HG03097 (cell line): ENCODE results near the gene LAIR1.
A peak's percentile ranks its signal among the peaks of the same experiment; 100 is the strongest.
"Not testable (repeated sequence)": the region's sequence is repeated elsewhere in the genome, so short reads cannot be mapped to it uniquely, and the experiment has no call there.

Experiments
- ATAC-seq: cut with Tn5 transposase; IDR thresholded peaks from one replicate; pipeline ENCODE4 v1.9.1; 2021; ENCODE audit not compliant: unreplicated experiment, low FRiP score

The LAIR1 gene

DNA sequence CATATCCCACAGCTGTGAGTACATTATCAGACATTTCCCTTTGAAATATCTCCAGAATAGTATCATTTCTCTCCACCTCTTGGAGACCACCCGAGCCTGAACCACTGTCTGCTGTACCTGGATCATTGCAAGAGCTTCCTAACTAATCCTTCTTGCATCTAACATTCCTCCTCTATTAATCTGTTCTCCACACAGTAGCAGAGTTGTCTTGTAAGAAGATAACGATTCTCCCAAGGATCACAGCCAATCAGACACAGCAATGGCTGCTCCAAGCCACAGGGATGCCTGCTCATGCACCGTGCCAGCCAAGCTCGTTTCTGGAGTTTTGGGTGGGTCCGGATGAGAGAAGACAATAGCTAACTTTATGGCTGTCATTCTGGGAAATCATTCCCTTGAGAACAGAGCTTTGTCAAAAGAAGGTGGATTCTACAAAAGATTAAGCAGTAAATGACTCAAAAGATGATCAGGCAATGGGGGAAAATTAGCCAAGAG, 14.5 kb upstream of the LAIR1 start:
- ATAC-seq = no peak

DNA sequence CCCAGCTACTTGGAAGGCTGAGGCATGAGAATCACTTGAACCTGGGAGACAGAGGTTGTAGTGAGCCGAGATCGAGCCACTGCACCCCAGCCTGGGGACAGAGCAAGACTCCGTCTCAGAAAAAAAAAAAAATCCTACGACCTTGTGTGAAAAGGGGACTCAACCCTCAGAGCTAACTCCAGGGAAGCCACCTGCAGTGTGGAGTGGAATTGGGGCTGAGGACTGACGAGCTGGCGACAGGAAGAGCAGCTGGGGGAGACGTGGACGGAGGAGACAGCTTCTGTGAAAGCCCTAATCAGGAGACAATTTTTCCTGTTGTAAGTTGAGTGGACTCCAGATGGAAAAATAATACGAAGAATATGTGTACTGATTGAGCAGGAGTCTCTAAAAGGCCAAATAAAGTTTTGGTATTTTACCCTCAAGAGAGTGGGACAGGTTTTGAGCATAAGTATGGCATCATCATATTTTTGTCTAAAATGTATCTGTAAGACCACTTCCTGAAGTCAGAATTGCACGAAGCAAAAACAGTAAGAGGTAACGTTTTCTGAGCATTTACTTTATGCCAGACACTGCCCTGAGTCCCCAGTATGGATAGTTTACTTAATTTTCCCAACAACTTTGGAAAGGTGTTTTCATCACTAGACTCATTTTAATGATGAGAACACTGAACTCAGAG, 12.0 kb upstream of the LAIR1 start:
- ATAC-seq = no peak

DNA sequence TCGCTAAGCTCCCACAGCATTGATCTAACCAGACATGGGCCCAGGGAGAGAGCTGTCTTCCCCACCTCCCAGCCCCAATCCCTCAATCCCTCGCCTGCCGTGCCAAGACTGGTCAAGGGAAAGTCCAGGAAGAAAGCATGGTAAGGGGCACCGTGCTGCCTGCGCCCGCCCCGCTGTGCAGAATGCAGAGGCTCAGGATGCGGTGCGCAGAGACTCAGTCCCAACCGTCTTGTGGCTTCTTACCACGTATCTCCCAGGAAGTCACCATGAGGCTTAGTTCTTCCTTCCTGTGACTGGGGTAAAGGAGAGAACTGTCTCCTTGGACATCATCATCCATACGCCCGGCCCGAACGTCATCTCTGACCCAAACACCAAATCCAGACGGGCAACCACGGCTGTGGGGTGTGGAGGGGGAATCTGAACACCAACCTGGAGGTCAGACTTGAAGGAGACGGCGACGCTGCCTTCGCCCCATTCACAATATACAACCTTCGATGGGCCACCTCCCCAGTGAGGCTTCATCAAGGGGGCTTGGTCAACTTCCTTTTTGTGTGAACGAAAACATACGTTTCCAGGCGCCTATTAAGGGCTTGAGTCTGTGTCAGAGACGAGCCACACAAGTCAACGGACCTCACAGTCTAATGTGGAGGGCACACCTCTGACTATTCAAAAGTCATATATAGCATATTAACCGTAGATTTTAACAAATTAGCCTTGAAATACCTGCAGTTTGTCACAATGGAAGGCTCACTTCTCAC, 10.6 kb upstream of the LAIR1 start:
- ATAC-seq = not testable (repeated sequence)

DNA sequence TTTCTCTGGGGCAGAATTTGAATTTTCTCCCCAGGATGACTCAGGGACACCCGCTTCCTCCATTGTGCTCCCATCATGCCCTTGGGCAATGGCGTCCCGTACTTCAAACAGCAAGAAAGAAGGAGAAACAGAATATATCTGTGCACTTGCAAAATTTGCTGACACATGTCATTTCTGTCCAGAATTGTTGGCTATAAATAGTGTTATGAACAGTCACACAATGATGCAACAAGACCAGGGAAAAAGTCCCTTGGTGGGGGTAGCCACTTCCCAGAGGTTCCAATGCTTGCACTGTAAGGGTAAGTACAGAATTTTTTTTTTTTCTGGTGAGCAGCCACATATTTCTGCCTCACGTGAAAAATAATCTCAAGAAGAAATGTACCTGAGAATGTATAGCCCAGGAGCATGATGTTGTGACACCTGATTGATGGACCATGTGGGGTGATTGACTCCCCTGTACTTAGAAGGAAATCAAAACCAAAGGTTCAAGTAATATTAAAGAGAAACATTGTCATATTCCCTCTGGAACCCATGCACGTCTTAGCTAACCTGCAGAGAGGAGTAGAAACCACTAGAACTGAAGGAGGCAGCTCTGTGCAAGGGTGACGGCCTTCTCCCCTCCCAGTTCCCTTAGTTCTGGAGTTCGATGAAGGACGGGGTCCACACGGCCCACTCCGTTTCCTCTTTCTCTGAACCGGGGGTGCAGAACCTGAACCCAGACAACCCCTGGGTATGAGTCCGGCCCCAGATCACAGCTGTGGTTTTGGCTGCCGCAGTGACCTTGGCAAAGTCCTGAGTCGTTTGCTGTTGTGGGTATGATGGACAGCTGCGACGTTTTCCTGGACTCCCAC, 9.3 kb upstream of the LAIR1 start:
- ATAC-seq = no peak

DNA sequence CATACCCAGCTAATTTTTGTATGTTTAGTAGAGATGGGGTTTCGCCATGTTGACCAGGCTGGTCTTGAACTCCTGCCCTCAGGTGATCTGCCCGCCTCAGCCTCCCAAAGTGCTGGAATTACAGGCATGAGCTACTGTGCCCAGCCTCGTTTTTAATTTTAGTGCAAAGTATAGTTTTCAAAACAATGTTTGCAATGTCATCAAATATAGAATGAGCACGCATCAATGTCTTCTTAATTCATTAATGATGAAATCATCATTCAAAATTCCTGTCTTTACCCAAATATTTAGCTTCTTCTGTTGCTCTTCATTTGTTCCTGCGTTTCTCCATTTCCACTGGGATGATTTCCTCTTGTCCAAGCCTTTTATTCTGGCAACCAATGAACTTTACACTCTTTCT, 6.7 kb upstream of the LAIR1 start:
- not testable (repeated sequence) for ATAC-seq

DNA sequence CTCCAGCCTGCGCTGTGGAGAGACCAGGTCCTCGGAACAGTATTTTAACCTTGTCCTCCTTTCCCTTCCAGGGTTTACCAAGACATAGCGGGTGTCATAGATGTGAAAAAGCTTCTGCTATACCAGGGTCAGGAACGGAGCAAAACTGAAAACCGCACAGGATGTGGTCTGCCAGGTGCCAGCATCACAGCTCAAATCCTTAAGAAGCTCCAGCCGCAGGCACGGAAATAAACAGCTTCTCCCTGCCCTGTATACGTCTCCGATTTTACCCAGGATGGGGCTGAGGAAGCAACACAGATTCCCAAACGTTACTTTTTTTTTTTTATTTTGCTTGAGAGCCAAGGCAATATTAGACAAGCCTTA, 5.7 kb upstream of the LAIR1 start:
- not testable (repeated sequence) for ATAC-seq

DNA sequence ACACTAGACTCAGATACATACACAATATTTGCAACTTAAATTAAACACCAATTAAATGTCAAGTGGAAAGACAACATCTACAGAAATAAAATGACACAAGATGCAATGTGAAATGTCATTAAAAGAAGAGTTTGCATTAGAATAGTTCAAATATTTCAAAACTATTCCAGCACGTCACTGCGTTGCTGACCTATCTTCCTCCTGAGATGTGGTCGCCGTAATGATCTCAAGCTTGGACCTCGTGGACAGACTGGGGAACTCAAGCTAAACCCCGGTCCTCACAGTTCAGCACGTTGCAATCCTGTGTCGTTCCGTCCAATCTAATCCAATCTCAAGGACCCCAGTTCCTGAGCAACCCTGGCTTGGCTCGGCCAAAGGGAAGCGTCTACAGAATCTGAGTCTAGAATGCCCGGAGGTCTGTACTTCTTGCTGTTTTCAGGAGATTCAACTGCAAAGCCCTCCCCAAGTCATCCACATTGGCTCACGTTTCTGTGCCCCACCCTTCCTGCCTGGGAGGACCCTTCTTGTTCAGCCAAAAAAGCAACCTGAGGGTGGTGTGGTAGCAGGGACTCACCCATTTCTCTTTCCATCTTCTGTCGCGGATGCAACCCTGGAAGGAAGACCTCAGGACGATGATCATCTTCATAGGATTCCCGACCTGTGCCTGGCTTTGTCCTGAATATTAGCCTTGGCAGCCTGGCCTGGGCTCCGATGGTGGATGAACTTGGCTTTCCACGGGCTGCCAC, 5.1 kb upstream of the LAIR1 start:
- not testable (repeated sequence) for ATAC-seq

DNA sequence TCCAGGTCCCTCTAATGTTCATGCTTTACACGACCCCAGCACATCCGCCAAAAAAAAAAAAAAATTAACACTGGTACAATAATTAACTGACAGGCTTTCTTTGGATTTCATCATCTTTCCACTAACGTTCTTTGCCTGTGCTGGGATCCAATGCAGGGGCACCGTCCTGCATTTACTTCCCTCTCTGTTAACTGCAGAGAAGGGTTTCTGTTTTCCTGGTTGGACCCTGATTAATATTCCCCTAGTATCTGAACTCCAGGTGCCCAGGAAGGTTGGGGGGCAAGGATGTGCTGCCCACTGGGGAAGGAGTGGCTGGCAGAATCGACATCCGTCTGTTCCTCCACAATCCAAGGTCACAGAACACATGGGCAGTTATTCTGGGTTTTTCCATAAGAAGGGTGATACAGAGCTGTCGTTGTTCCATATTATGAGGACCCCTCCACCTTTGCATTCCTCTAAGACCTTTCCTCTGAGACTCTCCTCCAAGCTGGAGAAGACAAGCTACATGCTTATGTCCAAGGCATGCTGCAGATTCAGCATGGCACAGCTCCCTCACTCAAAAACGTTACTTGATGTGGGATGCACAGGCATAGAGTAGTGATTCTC, 4.5 kb upstream of the LAIR1 start:
- no peak for ATAC-seq

DNA sequence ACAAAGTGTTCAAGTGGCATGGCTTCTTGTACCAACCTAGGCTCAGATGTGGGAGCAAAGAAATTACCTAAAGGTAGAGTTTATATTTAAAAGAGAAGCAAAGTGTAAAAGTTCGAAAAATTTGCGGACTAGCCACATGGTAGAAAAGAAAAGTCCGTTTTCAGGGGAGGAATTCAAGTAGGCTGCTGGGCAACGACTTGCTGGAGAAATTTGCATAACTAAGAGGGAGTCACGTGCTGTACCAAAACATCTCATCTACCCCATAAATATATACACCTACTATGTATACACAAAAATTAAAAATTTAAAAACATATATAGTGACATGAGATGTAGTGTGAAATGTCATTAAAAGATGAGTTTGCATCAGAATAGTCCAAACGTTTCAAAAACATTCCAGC, 2.1 kb upstream of the LAIR1 start:
- ATAC-seq = no peak

DNA sequence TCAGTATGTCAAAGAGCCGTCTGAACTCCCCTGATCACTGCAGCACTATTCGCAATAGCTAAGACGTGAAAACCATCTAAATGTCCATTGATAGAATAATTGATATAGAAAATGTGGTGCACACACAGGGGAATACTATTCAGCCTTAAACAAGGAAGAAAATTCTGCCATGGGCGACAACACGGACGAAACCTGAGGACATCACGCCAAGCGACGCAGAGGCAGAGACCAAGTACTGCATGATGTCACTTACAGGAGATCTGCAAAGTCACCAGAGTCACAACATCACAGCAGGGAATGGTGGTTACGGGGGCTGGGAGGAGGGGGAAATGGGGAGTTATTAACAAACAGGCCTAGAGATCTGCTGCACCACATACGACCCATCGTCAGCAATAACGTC, 1.1 kb upstream of the LAIR1 start:
- ATAC-seq = not testable (repeated sequence)

DNA sequence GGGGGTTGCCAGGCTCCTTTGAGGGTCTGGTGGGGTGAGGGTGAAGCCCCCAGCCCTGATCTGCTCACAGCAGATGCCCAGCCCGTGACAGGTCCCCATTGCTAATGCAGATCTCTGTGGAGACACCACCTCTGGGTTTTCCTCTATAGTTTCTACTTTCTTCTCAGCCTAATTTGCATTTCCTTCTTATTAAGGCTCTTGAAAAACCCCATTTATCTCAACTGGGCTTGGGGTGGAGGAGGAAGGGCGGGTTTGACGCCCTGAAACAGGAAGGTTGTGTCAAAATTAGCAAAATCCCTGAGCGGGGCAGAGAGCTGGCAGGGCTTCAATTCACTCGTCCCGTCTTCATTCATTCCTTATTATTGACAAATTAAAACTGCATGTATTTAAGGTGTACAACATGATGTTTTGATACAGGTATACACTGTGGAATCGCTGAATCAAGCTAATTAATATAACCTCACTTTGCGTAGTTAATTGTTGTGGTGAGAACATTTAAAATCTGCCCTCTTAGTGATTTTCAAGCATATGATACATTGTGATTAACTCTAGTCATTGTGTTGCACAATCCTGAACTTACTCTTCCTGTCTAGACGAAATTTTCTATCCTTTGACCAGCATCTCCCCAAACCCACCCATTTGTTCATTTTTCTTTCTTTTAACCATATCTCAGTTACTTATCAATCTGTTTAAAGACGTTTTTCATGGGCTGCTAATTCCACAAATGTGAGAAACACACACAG, 2.9 kb downstream of the LAIR1 start:
- not testable (repeated sequence) for ATAC-seq

DNA sequence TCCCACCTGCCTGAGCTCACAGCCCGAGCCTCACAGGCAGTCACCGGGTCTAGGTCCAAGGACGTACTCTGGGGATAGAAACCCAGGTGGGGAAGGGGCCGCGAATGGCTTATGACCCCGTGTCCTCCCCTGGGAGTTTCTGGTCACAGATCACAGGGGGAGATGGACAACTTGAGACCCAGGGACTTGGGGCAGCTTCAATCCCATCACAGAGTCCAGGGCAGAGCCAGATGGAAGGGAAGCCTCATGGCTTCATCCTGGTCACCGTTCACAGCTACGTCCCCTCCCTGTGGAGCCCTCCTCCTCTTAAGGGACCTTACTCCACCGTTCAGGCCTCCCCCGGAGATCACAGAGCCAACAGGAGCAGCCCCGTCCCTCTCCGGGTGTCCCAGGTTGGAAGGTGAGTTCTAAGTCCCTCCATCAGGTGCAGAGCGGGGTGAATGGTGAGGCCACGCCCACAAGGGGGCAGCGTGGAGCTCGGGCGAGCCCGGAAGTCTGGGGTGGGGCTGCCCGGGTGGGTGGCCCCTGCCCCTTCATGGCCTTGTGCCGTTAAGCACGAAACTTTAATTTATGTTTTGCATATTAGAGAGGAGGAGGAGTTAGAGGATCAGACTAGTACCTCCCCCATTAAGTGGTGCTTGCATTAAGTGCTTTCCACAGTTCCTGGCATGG, 5.4 kb downstream of the LAIR1 start:
- peak; percentile 69 for ATAC-seq

DNA sequence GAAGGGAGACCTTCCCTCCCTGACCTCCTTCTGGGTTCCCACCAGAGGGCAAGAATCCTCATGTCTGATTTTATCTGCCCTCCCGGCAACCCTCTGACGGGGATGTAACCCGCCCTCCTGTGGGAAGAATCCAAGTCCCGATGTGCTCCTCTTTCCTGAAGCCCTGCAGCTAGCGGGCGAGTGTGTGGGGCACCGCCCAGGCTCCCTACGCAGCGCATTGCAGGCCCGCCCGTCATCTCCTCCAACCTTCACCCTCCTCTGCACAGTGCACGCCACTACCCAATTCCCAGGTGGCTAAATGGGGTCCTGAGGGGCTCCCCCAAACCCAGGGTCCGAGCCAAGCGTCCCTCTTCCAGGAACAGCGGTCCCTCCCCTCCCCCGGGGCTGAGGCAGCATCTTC, 7.3 kb downstream of the LAIR1 start:
- no peak for ATAC-seq

DNA sequence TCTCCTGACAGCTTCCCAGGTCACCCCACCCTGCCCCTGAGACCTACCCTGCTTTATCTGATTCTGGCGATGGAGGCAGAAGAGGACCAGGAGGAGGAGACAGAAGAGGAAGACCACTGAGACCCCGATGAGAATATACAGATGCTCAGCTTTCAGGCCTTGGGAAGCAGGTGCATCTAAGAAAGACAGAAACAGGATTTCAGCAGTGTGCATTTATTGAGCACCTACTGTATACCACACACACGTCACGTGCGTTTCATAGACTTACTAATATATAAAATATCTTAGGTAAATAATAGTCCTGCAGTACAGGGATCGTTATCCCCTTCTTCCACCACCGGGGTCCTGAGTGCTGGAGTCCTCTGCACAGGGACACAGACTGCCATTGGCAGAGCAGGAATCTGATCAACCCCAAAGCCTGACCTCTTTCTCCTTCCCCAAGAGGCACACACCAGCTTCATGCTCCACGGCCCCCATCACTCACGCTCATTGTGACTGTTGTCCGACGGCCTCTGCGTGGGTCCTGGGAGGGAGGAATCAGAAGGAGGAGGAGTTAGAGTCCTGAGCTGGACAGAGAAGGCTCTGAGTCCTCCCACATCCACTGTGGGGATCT, 8.2 kb downstream of the LAIR1 start:
- no peak for ATAC-seq

DNA sequence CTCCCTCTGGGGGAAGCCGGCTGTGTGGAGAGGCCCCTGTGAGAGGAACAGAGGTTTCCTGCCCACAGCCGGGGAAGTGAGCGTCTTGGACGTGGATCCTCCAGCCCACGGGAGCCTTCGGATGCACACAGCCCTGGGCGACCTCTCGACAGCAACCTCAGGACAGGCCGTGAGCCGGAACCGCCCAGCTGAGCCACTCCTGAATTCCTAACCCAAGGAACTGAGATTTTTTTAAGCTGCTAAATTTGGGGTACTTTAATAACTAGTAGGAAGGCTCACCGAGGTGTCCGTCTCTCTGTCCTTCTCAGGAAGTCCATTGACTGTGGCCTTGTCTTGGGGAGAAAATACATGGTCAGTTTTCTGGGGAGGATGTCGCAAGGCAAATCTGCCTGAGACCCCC, 9.1 kb downstream of the LAIR1 start:
- no peak for ATAC-seq

DNA sequence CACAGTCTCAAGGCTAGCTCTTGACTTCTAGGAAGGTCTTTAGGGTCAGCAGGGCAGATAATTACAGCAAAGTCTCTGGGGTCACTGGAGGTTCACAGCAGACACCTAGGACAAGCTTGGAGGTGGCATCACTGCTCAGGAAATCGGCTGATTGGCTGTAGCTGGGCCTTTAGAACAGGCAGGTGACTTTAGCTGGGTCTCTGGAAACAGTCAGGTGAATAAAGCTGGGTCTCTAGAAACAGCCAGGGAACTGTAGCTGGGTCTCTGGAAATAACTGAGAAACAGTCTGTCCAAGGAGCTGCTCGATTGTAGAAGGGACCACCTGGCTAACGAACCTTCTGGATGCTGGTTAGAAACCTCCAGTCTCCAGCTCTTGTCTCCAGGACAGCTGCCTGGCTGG, 10.0 kb downstream of the LAIR1 start:
- ATAC-seq = no peak

DNA sequence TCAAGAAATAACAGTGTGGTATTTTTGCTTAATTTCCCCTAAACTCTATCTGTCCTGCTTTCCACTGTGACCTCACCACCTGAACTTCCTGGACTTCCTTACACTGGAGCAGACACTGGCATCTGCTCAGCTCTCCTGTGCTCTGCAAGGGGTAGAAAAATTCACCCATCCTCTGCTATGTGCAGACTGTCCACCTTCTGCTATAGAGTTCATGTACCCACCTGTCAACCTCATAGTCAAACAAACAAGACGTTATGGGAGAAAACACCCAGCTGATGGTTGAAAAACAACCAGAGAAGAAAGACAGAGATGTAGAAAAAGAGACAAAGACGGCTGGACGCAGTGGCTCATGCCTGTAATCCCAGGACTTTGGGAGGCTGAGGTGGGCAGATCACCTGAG, 12.2 kb downstream of the LAIR1 start:
- ATAC-seq = no peak

DNA sequence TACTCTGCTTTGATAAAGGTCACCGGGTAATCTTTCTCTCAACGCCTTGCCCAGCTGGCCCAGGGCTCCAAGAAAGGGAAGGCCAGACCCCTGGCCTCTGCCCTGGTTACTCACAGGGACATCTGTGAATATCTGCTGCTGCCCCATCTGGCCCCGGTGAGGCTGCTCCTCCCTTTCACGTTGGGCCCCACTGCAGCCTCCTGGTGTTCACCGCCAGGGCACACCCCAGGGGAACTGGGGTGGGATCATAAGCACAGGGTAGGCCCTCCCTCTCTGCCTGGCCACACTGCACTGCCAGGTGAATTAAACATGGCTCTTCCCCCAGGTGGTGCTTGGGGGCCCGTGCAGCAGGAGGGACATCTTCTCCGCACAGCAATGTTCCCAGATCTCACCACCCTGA, 12.7 kb downstream of the LAIR1 start:
- ATAC-seq = no peak

DNA sequence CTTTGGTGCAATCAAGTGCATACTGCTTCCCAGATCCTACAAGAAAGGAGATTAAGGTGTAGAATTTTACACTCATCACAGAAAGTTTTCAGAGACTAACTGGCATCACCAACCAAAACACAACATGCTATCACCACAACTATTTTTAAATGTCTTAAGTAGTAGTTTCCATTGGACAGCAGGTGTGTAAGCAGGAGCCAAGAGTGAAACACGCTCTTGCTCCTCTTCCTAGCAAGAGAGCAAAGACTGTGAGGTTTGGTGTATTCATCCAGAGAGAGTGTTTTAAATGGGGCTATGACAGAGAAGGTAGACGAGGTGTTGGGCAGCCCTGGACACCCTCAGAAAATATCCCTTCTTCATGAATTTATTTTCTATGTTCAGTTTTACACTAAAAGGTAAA, 13.3 kb downstream of the LAIR1 start:
- no peak for ATAC-seq
